Fibroblast of skin of abdomen (primary cell): ENCODE measurements around the gene ABCC4.

Source experiments
- DNase-seq: peaks from one replicate; pipeline ENCODE4 v3.0.0-alpha.2; 2013

ABCC4 gene

GRCh38 chr13:95154413-95154886 is 146.8 kb downstream of the ABCC4 start:
- DNase-seq = peak; percentile 2

- DNase-seq = peak; percentile 4
Measured at GRCh38 chr13:95153647-95154412, 147.4 kb downstream of the ABCC4 start.

- DNase-seq = no peak
Measured at GRCh38 chr13:95151942-95152587, 149.2 kb downstream of the ABCC4 start.

GRCh38 chr13:95150555-95150954 is 150.7 kb downstream of the ABCC4 start:
- DNase-seq = no peak

GRCh38 chr13:95146486-95146885 is 154.8 kb downstream of the ABCC4 start:
- no peak for DNase-seq

- no peak for DNase-seq
Measured at GRCh38 chr13:95145587-95145986, 155.7 kb downstream of the ABCC4 start.

GRCh38 chr13:95140502-95140901 is 160.7 kb downstream of the ABCC4 start:
- no peak for DNase-seq

- no peak for DNase-seq
Measured at GRCh38 chr13:95138876-95139585, 162.2 kb downstream of the ABCC4 start.

GRCh38 chr13:95137096-95137495 is 164.2 kb downstream of the ABCC4 start:
- peak; percentile 5 for DNase-seq

- DNase-seq = no peak
Measured at GRCh38 chr13:95136638-95137037, 164.6 kb downstream of the ABCC4 start.

- no peak for DNase-seq
Measured at GRCh38 chr13:95133498-95133897, 167.8 kb downstream of the ABCC4 start.

GRCh38 chr13:95129004-95129403 is 172.2 kb downstream of the ABCC4 start:
- DNase-seq = no peak

- DNase-seq = no peak
Measured at GRCh38 chr13:95128045-95128643, 173.1 kb downstream of the ABCC4 start.

- no peak for DNase-seq
Measured at GRCh38 chr13:95124959-95125358, 176.3 kb downstream of the ABCC4 start.

- no peak for DNase-seq
Measured at GRCh38 chr13:95123726-95124125, 177.5 kb downstream of the ABCC4 start.

- no peak for DNase-seq
Measured at GRCh38 chr13:95122063-95122462, 179.2 kb downstream of the ABCC4 start.

- no peak for DNase-seq
Measured at GRCh38 chr13:95121516-95121915, 179.7 kb downstream of the ABCC4 start.

GRCh38 chr13:95120650-95121049 is 180.6 kb downstream of the ABCC4 start:
- no peak for DNase-seq

- DNase-seq = no peak
Measured at GRCh38 chr13:95118541-95119324, 182.5 kb downstream of the ABCC4 start.

- no peak for DNase-seq
Measured at GRCh38 chr13:95117092-95117491, 184.2 kb downstream of the ABCC4 start.

- DNase-seq = no peak
Measured at GRCh38 chr13:95115525-95115924, 185.7 kb downstream of the ABCC4 start.

- DNase-seq = no peak
Measured at GRCh38 chr13:95113601-95114000, 187.7 kb downstream of the ABCC4 start.
